Measurements from ENCODE around the gene DGKG.

The DGKG gene

GRCh38 chr3:186172353-186172752 is 189.7 kb downstream of the DGKG start:
- Histone ChIP-seq H3K4me1 (ENCODE audit: insufficient read depth, low read length) (no peaks in the 10 kb centered on the region), H3K27me3 (ENCODE audit: insufficient read depth, low read length) (no peaks in the 10 kb centered on the region; the same call in 1 of the 2 replicates), H3K9ac (ENCODE audit: low read depth, low read length) (no peak overlapping the region), H3K4me3 (ENCODE audit: low read length) (no peak overlapping the region), H3K9me3 (ENCODE audit: insufficient read depth, low read depth, low read length) (no peaks in the 10 kb centered on the region), H3K27ac (ENCODE audit: low read length) (no peak overlapping the region), H3K36me3 (ENCODE audit: insufficient read depth, low read depth, low read length) (no peaks in the 10 kb centered on the region)

- Histone ChIP-seq H3K36me3 (ENCODE audit: insufficient read depth, low read depth, low read length) (no peaks in the 10 kb centered on the region), H3K9me3 (ENCODE audit: insufficient read depth, low read depth, low read length) (no peaks in the 10 kb centered on the region), H3K9ac (ENCODE audit: low read depth, low read length) (no peak overlapping the region), H3K4me1 (ENCODE audit: insufficient read depth, low read length) (no peaks in the 10 kb centered on the region), H3K4me3 (ENCODE audit: low read length) (no peak overlapping the region), H3K27ac (ENCODE audit: low read length) (no peak overlapping the region), H3K27me3 (ENCODE audit: insufficient read depth, low read length) (no peaks in the 10 kb centered on the region; the same call in 1 of the 2 replicates)
Measured at GRCh38 chr3:186171521-186171920, 190.5 kb downstream of the DGKG start.

- H3K4me1 ChIP-seq (ENCODE audit: insufficient read depth, low read length) = no peaks in the 10 kb centered on the region
- no peaks in the 10 kb centered on the region for H3K36me3 ChIP-seq (ENCODE audit: insufficient read depth, low read depth, low read length)
- H3K27ac ChIP-seq (ENCODE audit: low read length) = no peak overlapping the region
- H3K9ac ChIP-seq (ENCODE audit: low read depth, low read length) = no peak overlapping the region
- H3K9me3 ChIP-seq (ENCODE audit: insufficient read depth, low read depth, low read length) = no peaks in the 10 kb centered on the region
- peaks cover 3% of the 10 kb centered on the region; the same call in 1 of the 2 replicates for H3K27me3 ChIP-seq (ENCODE audit: insufficient read depth, low read length)
- no peak overlapping the region for H3K4me3 ChIP-seq (ENCODE audit: low read length)
Measured at GRCh38 chr3:186170516-186170915, 191.5 kb downstream of the DGKG start.

GRCh38 chr3:186169379-186169778 is 192.7 kb downstream of the DGKG start:
- H3K36me3 ChIP-seq (ENCODE audit: insufficient read depth, low read depth, low read length) = no peaks in the 10 kb centered on the region
- H3K27ac ChIP-seq (ENCODE audit: low read length) = no peak overlapping the region
- H3K4me3 ChIP-seq (ENCODE audit: low read length) = no peak overlapping the region
- H3K9me3 ChIP-seq (ENCODE audit: insufficient read depth, low read depth, low read length) = no peaks in the 10 kb centered on the region
- H3K9ac ChIP-seq (ENCODE audit: low read depth, low read length) = no peak overlapping the region
- no peaks in the 10 kb centered on the region for H3K4me1 ChIP-seq (ENCODE audit: insufficient read depth, low read length)
- H3K27me3 ChIP-seq (ENCODE audit: insufficient read depth, low read length) = peaks cover 6% of the 10 kb centered on the region; the same call in 1 of the 2 replicates

- H3K27me3 ChIP-seq (ENCODE audit: insufficient read depth, low read length) = peaks cover 6% of the 10 kb centered on the region; the same call in 1 of the 2 replicates
- H3K9ac ChIP-seq (ENCODE audit: low read depth, low read length) = no peak overlapping the region
- H3K9me3 ChIP-seq (ENCODE audit: insufficient read depth, low read depth, low read length) = no peaks in the 10 kb centered on the region
- no peaks in the 10 kb centered on the region for H3K4me1 ChIP-seq (ENCODE audit: insufficient read depth, low read length)
- H3K27ac ChIP-seq (ENCODE audit: low read length) = no peak overlapping the region
- no peak overlapping the region for H3K4me3 ChIP-seq (ENCODE audit: low read length)
- H3K36me3 ChIP-seq (ENCODE audit: insufficient read depth, low read depth, low read length) = no peaks in the 10 kb centered on the region
Measured at GRCh38 chr3:186168976-186169375, 193.1 kb downstream of the DGKG start.

- Histone ChIP-seq H3K9ac (ENCODE audit: low read depth, low read length) (no peak overlapping the region), H3K27me3 (ENCODE audit: insufficient read depth, low read length) (peaks cover 6% of the 10 kb centered on the region; the same call in 1 of the 2 replicates)
Measured at GRCh38 chr3:186167646-186168395, 194.2 kb downstream of the DGKG start.

GRCh38 chr3:186166491-186167288 is 195.3 kb downstream of the DGKG start:
- Histone ChIP-seq H3K36me3 (ENCODE audit: insufficient read depth, low read depth, low read length) (no peaks in the 10 kb centered on the region), H3K9me3 (ENCODE audit: insufficient read depth, low read depth, low read length) (no peaks in the 10 kb centered on the region), H3K4me3 (ENCODE audit: low read length) (no peak overlapping the region), H3K27me3 (ENCODE audit: insufficient read depth, low read length) (peaks cover 6% of the 10 kb centered on the region; the same call in 1 of the 2 replicates), H3K9ac (ENCODE audit: low read depth, low read length) (no peak overlapping the region), H3K27ac (ENCODE audit: low read length) (no peak overlapping the region), H3K4me1 (ENCODE audit: insufficient read depth, low read length) (no peaks in the 10 kb centered on the region)

More at GRCh38 chr3:186167646-186168395, 194.2 kb downstream of the DGKG start:
- no peak overlapping the region for H3K27ac ChIP-seq (ENCODE audit: low read length)
- no peaks in the 10 kb centered on the region for H3K9me3 ChIP-seq (ENCODE audit: insufficient read depth, low read depth, low read length)
- no peaks in the 10 kb centered on the region for H3K4me1 ChIP-seq (ENCODE audit: insufficient read depth, low read length)
- no peak overlapping the region for H3K4me3 ChIP-seq (ENCODE audit: low read length)
- H3K36me3 ChIP-seq (ENCODE audit: insufficient read depth, low read depth, low read length) = no peaks in the 10 kb centered on the region

- Histone ChIP-seq H3K27me3 (ENCODE audit: insufficient read depth, low read length) (peaks cover 6% of the 10 kb centered on the region; the same call in 1 of the 2 replicates), H3K4me3 (ENCODE audit: low read length) (no peak overlapping the region), H3K36me3 (ENCODE audit: insufficient read depth, low read depth, low read length) (no peaks in the 10 kb centered on the region), H3K27ac (ENCODE audit: low read length) (no peak overlapping the region), H3K4me1 (ENCODE audit: insufficient read depth, low read length) (no peaks in the 10 kb centered on the region), H3K9me3 (ENCODE audit: insufficient read depth, low read depth, low read length) (no peaks in the 10 kb centered on the region), H3K9ac (ENCODE audit: low read depth, low read length) (no peak overlapping the region)
Measured at GRCh38 chr3:186166036-186166435, 196.0 kb downstream of the DGKG start.

- no peaks in the 10 kb centered on the region for H3K36me3 ChIP-seq (ENCODE audit: insufficient read depth, low read depth, low read length)
- H3K27me3 ChIP-seq (ENCODE audit: insufficient read depth, low read length) = peaks cover 6% of the 10 kb centered on the region; the same call in 1 of the 2 replicates
- H3K27ac ChIP-seq (ENCODE audit: low read length) = no peak overlapping the region
- no peak overlapping the region for H3K9ac ChIP-seq (ENCODE audit: low read depth, low read length)
- H3K4me3 ChIP-seq (ENCODE audit: low read length) = no peak overlapping the region
- H3K9me3 ChIP-seq (ENCODE audit: insufficient read depth, low read depth, low read length) = no peaks in the 10 kb centered on the region
- no peaks in the 10 kb centered on the region for H3K4me1 ChIP-seq (ENCODE audit: insufficient read depth, low read length)
Measured at GRCh38 chr3:186165331-186165730, 196.7 kb downstream of the DGKG start.

GRCh38 chr3:186164696-186165095 is 197.3 kb downstream of the DGKG start:
- Histone ChIP-seq H3K9ac (ENCODE audit: low read depth, low read length) (no peak overlapping the region), H3K9me3 (ENCODE audit: insufficient read depth, low read depth, low read length) (no peaks in the 10 kb centered on the region), H3K4me1 (ENCODE audit: insufficient read depth, low read length) (no peaks in the 10 kb centered on the region), H3K27ac (ENCODE audit: low read length) (no peak overlapping the region), H3K36me3 (ENCODE audit: insufficient read depth, low read depth, low read length) (no peaks in the 10 kb centered on the region), H3K27me3 (ENCODE audit: insufficient read depth, low read length) (peaks cover 6% of the 10 kb centered on the region; the same call in 1 of the 2 replicates), H3K4me3 (ENCODE audit: low read length) (no peak overlapping the region)

- Histone ChIP-seq H3K36me3 (ENCODE audit: insufficient read depth, low read depth, low read length) (no peaks in the 10 kb centered on the region), H3K9ac (ENCODE audit: low read depth, low read length) (no peak overlapping the region), H3K27ac (ENCODE audit: low read length) (no peak overlapping the region), H3K4me1 (ENCODE audit: insufficient read depth, low read length) (no peaks in the 10 kb centered on the region), H3K9me3 (ENCODE audit: insufficient read depth, low read depth, low read length) (no peaks in the 10 kb centered on the region), H3K27me3 (ENCODE audit: insufficient read depth, low read length) (peaks cover 6% of the 10 kb centered on the region; the same call in 1 of the 2 replicates), H3K4me3 (ENCODE audit: low read length) (no peak overlapping the region)
Measured at GRCh38 chr3:186162221-186162620, 199.8 kb downstream of the DGKG start.
